Measurements from ENCODE around the gene SEMA3E.

The SEMA3E gene

DNA sequence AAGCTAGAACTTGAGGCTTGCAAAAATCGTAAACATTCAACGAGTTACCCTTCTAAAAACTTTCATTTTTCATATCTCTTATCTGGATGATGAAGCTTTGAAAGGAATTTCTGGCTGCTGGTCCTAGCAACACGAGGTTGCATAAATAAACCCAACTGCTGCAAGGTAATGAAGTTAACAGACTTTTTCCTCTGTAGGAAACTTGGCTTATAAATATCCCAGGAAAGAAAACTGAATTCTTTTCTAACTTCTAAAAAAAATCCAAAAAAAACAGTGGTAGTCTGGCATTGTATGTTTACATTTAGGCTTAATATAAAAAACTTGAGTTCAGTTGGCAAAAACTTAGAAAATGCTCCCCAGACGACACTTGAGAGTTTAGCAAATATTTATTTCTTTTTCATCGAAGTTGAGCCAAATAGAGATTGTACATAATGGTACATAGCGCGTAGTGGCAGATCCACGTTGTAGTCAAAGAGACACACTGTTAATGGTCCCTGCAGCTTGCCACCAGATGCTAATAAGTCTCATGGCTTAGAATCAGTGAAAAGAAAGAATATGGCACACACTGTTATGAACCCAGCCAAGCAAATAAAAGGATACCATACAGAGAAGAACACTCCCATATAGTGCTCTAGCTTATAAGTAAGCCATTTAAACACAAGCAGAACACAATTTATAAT is 285.9 kb downstream of the SEMA3E start:
- DNase-seq (ENCODE audit: low read depth in 2 of 2, low spot score in 1 of 2), result no peak

DNA sequence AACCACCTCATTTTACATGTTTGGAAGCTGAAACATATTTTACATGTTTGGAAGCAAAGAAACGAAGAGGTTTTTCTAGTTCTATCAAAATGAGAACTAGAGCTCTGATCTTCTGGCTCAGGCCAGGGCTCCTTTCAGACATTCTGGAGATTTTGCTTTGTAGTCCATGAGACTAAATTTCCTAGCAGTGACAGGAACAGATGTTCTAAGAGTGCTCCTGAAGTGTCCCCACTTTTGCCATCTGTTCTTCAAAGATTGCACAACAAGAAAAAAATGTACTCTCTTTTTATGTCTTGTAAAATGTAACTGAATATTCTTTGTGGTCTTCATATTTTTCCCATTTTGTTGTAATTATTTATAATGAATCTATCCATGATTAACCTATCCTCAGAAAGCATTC is 289.8 kb downstream of the SEMA3E start:
- no peak for DNase-seq (ENCODE audit: low read depth in 2 of 2, low spot score in 1 of 2)

DNA sequence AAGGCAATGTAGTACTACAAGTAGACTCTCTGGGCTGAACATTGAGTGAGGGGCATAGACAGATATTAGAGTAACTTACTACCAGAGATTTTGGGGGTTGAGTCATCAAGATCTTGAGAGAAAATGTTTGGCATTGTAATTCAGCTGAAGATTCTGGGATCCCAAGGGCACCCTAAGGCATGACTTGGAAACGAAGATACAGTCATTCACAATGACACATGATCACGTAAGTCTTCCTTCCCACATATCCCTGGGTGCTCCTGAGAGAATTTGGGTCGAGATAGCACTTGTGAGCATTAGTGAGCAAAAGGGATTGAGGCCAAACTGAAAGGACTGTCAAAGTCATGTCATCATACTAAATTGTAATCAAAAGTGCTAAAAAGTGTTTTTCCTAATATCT is 293.8 kb downstream of the SEMA3E start:
- no peak for DNase-seq (ENCODE audit: low read depth in 2 of 2, low spot score in 1 of 2)

DNA sequence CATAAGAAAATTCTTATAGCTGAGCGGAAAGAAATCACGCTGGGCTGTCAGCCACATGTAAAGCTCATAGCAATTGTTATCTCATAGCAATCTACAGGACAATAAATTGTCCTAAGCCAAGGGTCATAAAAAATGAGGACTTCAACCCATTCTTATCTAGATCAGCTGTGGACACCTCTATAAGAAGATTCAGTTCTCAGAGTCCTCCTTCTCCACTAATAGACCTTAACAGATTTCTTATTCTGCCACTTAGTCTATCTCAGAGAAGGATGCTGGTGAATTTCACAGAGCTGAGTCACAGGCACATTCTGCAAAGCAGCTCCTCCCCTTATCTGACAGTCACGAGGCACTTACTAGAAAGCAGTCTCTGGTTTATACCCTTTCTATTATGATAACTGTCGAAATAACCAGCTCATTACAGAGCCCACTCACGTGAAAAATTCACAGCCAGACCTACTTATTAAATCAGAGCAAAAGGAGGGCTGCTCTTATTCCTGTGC is 300.9 kb downstream of the SEMA3E start:
- no peak for DNase-seq (ENCODE audit: low read depth in 2 of 2, low spot score in 1 of 2)

DNA sequence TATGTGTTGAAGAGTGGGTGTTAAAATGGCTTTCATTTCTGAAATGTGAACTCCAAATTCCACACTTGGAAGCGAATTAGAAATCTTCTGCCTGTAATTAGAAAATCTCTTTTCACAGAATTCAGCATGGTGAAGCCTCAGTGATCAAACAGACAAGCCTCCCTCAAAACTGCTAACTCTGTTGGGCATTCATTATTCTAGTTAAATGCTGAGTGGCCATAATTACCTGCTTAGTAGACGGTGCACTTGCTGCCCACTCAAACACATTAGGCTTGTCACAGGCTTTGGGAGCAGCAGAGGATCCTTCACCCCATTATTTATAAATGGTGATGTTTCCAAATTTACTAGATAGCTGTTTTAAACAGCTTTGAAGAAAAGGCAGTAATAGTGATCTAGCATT is 309.0 kb downstream of the SEMA3E start:
- DNase-seq (ENCODE audit: low read depth in 2 of 2, low spot score in 1 of 2), result no peak

DNA sequence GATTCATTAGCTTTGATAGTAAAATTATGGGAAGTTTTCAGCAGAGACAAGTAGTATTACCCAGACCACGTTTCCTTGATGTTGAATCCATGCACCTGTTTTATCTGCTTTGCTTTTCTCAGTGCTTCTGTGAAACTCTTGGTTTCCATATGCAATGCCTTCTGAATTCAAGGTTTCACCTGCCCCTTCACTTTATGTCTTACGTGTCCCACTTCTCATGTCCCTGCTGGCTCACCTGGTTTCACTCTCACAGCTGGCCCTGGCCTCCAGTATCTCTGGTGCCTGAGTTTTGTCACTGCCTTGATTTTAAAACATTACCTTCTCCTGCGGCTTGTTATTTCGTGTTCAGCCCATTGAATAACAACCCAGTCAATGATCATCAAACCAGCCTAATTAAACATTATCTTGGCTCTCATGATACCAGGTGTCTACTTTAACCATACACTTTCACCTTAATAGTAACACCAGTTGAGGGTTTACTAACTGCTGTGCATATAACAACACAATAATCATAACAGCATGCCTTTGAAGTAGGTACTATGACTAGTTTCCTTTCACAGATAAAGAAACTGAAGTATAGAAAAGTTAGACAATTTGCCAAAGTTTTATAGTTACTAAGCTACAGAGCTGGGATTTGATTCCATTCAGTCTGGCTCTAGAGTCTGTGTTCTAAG is 310.5 kb downstream of the SEMA3E start:
- no peak for DNase-seq (ENCODE audit: low read depth in 2 of 2, low spot score in 1 of 2)

DNA sequence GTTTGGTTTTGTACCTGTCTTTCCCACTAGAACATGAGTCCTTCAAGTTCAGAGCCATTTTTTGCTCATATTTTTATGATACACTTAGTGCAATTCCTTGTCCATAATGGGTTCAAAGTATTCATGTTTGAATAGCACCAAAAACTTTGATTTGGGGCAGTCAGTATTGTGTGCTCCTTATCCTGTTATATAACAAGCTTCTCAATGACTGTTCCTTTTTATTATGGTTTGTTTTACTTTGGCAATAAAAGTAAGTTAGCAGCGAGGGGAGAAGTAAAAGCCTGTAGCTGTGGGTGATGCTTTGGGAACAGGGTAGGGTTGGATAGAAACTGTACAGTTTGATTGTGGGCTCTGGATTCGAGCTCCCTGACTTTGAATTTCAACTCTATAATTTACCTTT is 311.9 kb downstream of the SEMA3E start:
- no peak for DNase-seq (ENCODE audit: low read depth in 2 of 2, low spot score in 1 of 2)

DNA sequence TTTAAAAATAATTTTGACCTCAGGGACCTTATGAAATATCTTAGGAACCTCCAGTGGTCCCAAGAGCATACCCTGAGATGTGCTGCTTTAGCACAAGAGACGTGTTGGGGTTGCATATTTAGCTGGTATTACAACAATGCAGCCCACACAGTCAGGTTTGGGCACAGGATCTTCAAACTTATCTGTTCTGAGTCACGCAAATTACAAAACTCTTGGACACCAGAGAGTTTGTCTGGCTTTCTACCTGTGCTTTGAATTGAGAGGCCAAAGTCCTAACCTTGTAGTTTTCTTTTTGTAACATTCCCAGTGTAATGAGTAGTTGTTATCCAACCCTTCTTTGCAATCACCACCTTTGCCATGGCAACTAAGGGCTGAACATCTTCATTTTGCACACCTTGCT is 322.7 kb downstream of the SEMA3E start:
- no peak for DNase-seq (ENCODE audit: low read depth in 2 of 2, low spot score in 1 of 2)

DNA sequence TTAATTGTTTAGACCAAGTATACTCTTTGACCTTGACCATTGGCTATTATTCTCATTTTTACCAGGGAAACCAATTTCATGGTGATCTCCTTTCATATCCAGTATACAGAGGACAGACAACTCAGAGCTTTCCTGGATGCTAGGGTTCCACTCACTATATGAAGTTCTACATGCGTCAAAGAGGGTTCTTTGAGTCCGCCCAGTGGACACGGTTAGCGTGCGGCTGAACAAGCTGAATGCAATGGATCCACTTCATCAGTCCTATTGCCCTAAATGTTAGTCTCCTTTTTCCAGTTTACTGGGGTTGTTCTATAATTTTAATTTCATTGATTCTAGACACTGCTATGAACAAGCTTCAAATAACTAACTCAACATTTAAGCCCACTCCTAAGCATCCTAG is 323.9 kb downstream of the SEMA3E start:
- no peak for DNase-seq (ENCODE audit: low read depth in 2 of 2, low spot score in 1 of 2)

DNA sequence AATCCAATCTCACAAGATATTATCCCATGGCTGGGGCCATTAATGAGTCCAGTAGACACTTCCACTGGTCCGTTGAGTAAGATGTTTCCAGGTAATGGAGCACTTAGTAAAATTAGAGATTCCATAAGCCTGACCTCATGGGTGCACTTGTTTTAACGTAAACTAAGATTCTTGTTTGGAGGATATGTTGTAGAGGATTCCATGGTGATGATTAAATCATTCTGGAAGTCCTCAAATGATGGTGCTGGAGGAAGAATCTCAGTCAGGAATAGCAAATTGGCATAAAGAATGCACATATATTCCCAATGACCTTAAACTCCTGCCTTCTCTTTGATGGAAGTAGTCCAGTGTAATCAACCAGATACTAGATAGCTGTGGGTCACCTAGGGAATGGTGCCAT is 324.3 kb downstream of the SEMA3E start:
- no peak for DNase-seq (ENCODE audit: low read depth in 2 of 2, low spot score in 1 of 2)

DNA sequence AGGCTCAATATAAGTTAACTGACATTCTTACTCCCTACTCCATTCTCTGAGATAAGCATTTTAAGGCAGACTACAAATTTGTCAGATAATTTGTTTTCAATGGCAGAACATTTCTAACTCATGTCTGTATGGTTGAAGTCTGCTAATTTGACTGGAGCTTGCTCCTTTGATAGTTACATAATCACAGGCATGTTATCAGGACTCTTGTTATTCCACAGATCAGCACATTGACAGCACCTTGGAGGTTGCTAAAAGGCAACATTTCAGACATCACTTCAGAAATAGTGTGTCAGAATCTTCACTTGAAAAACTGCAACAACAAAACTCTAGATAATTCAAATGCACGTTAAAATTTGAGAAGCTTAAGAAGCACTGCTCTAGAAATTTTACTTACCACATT is 327.9 kb downstream of the SEMA3E start:
- no peak for DNase-seq (ENCODE audit: low read depth in 2 of 2, low spot score in 1 of 2)

DNA sequence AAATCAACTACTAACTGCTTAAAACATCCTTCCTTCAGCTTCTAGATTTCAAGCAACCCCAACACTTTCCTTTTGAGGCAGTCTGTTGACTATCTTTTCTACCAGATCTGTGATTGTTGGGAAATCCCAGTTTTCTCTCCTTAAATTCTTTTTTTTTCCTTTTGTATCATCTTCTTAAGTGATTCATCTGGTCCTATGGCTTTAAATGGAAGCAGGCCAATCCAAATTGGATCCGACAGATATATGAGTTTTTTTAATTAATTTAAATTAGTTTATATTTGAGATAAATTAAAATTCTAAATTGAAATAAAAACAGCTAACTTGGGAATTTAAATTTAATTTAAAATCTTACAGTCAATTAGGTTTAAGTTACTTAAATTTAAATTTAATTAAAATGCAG is 335.0 kb downstream of the SEMA3E start:
- no peak for DNase-seq (ENCODE audit: low read depth in 2 of 2, low spot score in 1 of 2)

Measured in stimulated activated CD8-positive, alpha-beta memory T cell treated with anti-CD3 and anti-CD28 coated beads, Interleukin-4, amount 100 ng/mL, for 4 hours (primary cell).